NCI-H2029 (cell line): Measurements from ENCODE around the gene TTC3.
A peak's percentile ranks its signal among the peaks of the same experiment; 100 is the strongest.

ENCODE experiments used
- DNase-seq: peaks from one replicate; lab custom pipeline; 2025; lab: John Stamatoyannopoulos, UW

Gene TTC3

DNA sequence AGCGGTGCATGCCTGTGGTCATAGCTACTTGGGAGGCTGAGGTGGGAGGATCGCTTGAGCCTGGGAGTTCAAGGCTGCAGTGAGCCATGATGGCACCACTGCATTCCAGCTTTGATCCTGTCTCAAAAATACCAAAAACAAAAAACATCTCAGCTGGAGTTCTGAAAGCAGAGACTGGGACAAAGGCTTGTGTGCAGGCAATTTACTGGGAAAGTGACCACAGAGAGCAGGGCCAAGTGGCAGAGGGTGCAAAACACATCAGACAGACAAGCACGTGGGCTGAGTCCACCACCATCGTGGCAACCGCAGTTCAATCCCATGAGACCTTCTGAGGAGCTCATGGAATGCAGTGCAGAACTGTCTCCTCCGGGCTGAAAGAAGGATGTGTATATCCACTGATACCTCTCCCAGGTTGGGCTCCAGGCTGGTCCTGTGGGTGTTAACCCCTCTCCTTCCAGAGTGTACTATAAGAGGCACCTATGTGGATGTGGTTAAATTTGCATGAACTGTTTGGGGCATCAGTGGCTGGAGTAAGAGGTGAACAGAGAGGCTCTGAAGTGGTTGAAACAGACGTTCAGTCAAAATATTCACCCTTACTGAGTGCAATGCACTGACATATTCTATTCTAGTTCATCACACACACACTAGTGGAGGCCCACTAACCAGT is 11.0 kb upstream of the TTC3 start:
- no peak for DNase-seq

DNA sequence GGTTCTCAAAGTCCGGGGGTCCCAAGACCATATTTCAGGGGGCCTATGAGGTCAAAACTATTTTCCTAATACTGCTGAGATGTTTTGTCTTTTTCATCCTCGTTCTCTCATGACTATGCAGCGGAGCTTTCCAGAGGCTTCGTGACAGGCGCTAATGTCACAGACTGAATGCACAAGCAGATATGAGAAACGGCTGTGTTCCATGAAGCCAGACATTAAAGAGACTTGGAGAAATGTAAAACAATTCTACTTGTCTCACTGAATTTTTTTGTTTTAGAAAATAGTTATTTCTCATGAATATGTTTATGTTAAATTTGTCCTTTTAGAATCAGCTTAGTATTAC is 10.5 kb upstream of the TTC3 start:
- no peak for DNase-seq

DNA sequence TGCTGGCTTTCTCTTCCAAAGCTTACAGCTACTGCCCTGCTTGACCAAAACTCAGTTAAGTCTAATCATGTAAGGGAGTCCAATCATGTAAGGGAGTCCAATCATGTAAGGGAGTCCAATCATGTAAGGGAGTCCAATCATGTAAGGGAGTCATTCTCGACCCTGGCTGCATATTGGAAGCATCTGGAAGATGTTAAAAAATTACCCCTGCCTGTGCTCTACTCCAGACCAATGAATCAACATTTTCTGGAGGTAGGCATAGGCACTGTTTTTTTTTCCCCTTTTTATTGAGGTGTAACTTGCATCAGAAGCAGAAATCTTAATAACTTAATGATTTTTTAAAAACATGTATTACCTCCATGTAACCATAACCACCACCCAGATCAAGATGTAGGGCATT is 9.6 kb upstream of the TTC3 start:
- no peak for DNase-seq

DNA sequence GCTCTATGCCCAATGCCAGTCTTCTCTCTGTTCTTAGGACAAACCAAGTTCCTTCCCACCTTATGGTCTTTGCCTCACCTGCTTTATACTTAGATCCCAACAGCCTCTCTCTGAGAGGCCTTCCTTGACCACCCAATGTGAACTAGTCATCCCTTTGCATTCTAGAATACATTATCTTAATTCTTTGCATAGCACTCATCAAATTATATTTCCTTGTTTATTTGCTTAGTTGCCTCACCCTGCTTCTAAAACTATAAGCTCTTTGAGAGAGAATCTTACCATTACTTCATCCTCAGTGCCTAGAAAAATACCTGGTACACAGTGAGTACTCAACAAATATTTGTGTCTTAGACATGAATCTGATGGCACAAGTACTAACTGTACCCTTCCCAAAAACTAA is 8.2 kb upstream of the TTC3 start:
- no peak for DNase-seq

DNA sequence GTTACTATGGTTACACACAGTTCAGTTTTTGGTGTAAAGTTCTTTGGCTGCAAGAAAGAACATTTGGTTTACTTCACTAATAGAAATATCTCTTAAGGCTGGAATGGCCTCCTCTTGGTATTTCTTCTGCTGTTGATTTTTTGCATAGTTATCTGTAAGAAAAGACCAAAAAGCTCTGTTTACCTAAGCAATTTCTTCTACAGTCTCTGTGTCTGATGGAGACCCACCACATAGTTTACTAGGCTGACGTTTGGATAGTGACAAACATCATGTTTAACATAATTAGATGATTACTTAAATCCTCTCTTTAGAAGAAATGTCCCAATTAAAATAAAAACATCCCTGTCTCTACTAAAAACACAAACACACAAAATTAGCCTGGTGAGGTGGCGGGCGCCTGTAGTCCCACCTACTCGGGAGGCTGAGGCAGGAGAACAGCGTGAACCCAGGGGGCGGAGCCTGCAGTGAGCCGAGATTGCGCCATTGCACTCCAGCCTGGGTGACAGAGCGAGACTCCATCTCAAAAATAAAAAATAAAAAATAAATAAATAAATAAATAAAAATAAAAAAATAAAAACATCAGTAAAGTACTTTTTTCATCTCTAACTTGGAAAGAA is 7.4 kb upstream of the TTC3 start:
- no peak for DNase-seq

DNA sequence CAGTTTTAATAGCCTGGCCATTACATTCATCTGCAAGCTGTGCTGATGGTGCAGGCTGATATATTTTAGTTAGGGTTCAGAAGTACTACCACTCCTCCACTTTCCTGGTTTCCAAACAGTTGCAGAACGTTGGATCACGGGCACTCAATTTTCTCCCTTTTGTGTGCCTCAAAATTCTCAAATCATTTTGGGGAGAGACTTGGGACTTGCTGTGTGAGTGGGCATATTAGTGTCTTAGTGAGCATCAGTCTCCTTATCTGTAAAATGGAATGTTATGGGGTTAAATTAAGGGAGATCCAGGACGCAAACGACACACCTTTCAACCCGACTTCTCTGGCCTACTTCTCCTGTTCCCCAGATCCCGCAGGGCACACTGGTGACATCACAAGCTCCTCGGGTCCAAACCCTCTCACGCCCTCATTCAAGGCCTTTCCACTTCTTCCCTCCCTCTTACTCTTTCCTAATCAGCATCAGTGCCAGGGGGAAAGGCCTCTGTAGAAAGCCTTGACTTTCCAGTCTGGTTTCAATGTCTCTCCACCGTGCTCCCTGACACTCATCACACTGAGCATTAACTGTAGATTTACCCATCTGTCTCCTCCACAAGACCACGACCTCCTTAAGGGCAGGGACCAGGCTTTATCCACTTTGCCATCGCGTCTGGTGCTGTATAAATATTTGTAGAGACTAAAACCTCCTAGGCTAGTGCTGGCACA is 1.3 kb upstream of the TTC3 start:
- DNase-seq = no peak

DNA sequence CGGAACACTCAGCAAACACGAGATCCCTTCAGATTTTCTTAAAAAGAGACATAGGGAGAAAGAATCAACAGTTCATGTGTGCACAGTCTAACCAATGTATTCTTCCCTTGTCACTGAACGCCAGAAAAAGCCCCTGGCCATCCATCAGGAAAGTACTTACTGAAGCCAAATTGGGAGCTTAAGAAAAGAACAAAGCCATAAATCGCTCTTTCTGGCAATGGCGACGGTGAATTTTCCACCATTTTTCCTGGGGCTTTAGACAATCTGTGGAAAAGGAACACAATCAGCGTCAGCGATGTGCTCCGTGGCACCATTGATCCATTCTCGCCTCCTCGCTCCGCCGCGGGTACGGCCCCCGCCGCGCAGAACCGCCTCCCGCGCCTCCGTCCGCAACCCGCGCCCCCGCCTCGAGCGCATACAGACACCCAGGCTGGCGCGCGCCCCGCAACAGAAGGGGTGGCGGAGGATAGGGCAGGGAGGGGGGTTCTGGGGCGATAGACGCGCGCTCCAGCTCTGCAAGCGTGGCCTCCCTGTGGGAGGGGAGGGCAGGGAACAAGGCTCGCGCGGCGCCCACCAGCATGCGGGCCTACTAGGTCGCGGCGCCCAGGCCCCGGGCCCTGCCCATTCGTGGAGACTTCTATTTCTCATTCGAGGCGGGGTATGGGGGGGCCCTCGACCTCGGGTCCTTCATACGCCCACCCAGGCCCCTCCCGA is 623 bp upstream of the TTC3 start:
- peak; percentile 62 for DNase-seq

DNA sequence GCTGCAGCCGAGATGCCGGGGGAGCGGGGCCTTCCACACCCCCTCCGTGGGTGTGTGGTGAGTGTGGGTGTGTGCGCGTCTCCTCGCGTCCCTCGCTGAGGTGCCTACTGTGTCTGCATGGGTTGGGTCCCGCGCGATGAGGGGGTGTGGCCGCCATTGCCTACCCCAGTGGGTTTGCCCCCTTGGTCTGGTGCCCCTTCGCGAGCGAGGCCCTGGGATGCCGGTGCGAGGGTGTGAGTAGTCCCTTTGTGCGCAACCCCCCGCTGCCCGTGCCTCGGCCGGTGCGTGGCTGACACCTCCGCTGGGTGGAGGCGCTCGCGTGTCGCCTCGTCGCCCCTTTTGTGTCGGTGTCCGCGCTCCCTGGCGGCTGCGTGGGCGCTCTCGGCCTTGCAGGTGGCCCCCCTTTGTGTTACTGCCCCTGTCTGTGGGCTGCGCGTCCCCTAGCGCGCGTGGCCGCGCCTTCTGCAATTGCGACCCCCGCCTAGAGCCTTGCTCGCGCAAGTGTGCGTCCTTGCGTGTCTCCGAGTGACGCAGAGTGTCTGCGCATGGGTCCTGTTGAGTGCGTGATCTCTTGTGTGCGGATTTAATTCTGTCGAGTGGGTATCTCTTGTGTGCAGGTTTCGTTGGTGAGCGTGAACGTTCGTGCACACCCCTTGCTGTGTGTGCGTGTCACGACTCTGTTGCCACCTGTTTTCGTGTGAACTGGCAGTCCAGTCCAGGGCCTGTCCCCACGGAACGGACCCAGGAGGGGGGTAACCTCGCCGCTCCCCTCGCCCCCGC is 553 bp downstream of the TTC3 start:
- peak; percentile 40 for DNase-seq

DNA sequence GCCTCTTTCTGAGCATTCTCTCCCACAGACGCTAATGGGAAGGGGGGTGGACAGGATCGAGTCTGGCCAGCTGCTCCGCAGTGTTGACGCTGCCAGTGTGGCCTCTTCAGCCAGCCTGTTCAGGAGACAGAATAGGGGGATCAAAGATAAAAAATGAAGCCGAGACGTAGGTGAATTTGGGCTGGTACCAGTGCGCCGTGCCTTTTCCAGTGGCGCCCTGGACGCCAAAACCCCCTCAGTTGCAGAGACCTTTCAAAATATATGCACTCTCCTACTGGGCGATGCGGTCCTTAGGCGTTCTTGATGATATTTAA is 1.1 kb downstream of the TTC3 start:
- DNase-seq = no peak

DNA sequence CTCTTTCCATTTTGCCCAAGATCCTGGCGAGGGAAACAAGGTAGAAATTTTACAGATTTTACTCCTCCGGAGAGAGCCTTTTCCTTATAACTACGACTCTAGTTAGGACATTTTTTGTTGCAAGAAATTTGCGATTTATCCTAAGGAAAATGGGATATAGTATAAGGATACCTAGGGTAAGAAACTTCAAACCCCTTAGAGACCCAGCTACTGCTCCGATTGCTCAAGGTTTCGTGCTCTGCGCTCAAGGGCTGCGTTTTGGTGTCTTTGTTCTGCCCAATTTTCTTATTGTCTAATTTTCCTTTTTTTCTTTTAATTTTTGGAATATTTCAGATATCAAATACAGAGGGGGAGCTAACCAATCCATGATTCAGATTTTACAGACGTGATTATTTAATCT is 1.5 kb downstream of the TTC3 start:
- DNase-seq = no peak

DNA sequence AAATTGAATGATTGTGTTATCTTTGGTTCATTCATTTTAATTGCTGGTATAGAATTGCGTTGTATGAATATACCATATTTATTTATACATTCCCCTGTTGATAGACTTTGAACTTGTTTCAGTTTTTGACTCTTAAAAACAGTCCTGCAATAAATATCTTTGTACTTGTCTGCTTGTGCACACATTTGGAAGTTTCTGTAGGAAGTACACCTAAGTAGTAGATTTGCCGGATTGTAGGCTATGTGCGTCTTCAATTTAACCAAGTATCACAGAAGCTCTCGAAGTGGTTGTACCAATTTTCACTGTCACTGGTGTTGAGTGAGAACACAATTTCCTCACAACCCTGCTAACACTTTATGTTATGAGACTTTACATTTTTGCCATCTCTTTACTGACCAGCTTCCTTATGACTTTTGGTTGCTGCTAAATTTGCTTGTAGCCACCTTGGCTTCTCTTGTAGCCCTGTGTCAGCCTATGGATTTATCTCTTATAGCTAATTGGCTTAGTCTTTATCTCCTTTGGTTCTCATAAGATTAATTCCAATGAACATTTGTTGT is 2.2 kb downstream of the TTC3 start:
- no peak for DNase-seq

DNA sequence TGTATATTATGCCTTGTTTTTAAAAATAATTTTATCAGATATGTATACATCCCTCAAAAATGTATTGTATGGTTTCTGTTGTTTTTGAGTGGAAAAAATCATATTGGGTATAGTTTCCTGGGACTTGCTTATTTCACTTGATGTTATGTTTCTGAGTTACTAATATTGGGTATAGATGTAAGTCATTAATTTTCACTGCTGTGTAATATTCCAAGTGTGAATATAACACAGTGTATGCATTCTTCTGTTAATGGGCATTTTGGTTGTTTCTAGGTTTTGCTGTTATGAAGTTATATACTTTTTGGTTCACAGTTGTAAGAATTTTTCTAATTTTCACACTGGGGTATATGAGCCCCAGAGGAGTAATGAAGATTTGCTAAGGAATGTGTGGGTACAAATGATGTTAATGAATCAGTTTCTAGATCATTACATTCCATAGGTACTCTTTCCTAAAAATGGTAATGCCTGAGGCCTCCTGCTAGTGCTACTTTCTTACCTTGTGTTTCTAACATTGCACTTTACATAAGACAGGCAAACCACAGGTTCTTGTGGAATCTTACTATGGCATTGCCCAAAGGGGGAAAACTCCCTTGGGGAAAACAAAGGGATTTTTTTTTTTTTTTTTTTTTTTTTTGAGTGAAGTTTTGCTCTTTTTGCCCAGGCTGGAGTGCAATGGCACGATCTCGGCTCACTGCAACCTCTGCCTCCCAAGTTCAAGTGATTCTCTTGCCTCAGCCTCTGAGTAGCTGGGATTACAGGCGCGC is 3.2 kb downstream of the TTC3 start:
- DNase-seq = no peak

DNA sequence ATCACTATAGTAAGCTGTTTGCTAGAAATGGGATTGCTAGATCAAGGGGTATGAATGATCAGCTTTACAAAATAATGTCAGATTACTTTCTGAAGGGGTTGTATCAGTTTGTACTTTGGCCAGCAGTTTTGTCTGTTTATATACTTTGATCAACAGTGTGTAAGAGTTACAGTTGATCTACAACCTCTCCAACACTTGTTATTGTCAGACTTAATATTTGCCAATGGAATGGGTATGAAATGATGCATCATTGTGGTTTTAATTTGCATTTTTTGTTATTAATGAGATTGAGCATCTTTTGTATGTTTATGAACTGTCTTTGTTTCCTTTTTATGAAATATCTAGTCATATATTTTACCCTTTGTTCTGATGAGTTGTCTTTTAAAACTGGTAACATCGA is 4.3 kb downstream of the TTC3 start:
- no peak for DNase-seq

DNA sequence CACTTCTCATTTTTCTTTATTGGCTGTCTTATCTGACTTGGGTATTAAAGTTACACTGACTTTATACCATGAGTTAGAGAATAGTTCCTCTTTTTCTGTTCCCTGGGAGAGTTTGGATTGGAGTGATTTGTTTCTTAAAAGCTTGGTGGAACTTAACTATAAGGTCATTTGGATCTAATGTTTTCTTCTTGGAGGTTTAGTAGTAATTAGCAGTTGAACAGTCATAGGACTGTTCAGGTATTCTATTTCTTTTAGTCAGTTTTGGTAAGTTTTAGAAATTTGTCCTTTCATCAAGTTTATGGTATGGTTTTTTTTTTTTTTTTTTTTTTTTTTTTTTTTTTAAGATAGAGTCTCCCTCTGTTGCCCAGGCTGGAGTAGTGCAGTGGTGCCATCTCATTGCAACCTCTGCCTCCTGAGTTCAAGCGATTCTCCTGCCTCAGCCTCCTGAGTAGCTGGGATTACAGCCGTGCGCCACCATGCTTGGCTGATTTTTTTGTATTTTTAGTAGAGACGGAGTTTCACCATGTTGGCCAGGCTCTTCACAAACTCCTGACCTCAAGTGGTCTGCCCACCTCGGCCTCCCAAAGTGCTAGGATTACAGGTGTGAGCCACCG is 6.3 kb downstream of the TTC3 start:
- no peak for DNase-seq

DNA sequence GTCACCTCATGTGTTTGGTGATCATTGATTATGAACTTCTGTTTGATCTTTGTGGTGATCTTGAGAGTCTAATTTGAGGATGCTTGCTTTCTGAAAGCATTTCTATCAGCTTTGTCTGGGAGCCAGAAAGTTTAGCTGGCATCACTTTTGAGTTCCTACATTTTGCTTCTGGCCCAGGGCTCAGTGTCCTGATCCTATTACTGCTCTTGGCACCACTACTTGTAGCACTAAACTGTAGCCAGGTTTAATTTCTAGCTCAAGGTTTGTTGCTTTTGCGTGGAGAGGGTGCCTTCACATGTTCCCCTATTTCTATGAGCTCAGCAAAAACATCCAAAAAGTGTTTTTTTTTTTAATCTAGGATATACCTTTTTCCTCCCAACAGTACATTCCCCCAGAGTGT is 9.3 kb downstream of the TTC3 start:
- no peak for DNase-seq

DNA sequence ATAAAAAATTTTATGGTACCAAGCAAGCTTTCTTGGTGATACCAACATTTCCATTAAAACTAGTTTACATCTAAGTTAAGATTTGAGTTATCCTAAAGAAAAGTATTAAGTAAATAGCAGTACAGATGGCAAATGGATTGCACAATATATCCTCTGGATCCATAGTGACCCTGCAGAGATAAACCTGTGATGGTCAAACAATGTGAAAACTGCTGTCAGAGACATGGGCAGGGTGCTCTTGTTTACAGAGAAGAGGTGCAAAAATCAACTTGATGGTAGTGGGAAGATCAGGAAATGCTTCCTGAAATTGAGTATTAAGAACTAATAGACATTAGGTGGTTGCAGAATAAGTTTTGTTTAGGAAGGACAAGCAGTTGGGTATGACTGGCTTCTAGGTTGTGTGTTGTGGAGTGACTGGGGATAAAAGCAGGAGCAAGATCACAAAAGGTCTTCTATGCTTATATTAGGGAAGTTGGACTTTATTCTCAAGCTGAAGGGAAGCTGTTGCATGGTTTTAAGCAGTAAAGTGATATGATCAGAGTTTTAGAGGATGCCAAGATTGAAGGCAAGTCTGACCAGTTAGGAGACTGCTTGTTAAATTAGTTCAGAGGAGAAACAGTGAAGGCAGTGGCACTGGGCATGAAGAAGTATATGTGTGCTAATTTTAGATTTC is 9.9 kb downstream of the TTC3 start:
- DNase-seq = no peak

DNA sequence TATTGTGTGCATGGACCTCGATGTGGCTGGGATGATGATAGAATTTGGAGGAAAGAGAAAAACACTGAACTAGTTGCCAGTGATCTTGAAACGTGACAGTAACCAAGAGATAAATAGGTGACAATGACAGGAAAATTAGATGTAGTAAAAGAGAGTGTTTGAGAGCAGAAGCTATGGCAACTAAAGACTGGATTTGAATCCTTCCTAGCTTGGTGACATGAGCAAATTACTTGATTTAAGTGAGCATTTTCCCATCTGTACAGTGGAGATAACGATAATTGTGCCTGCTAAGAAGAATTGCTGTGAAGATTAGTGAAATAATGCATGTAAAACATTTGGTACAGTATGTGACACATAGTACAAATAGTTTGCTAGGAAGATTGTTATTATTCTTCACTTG is 12.7 kb downstream of the TTC3 start:
- DNase-seq = no peak

DNA sequence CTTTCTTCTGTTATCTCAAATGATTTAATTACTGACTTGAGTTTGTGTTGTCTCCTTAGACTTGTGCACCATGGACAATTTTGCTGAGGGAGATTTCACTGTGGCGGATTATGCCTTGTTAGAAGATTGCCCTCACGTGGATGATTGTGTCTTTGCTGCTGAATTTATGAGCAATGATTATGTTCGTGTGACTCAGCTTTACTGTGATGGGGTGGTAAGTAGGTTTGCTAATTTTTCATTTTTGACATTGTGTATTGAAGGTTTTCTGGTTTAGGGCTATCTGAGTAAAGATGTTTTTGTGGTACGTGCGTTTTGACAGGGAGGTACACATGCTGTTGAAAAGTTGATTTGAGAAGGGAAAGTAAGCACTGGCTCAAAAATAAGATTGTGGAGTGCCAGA is 14.1 kb downstream of the TTC3 start:
- DNase-seq = no peak

DNA sequence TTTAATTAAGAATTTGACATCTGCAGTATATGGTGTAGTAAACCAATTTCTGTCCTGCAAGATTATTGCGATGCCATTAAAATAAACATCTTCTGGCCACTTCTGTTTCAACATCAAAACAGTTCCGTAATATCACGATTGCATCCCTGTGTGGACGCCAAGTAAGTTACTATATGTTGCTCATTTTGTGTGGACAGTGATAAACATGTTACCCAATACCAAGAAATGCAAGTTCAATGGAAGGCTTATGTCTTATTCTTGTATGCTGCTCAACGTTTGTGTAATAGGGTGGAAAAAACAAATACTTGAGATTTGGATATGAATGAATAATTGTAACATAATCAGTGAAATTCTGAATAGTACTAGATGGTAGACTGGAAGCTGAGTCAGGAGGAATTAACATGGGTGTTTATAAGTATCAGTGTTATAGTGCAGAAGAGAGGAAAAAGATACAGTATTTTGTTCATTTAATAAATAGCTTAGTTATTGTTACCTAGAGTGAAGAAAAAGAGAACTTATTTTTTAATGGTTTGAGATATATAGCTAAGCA is 15.2 kb downstream of the TTC3 start:
- no peak for DNase-seq

DNA sequence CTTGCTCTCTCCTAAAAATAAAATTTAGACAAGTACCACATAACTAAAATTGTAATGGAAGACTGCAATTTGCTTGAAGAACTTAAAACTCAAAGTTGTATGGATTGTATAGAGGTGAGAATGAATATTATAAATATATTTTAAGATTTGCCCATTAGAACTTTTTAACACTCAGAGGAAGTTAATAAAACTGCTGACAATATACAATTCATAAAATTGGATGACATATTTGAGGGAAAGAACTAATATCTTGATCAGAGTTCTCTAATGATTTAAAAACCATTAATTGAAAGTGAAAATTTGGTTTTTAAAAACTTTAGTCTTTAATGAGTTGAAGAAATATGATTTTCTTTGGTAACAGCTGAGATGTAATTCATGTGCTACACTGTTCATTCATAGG is 20.9 kb downstream of the TTC3 start:
- DNase-seq = no peak
